Esophagus muscularis mucosa (tissue), 3 donors: Measurements from ENCODE around the gene OGA.
A peak's percentile ranks its signal among the peaks of the same experiment; 100 is the strongest.

Experiments
- CTCF ChIP-seq, 3 experiments: fragments of 200-600 bp in 2 of 3; fragments of 450-650 bp in 1 of 3; sonication (generic) in 2 of 3; IDR thresholded peaks; one replicate each; pipeline ENCODE4 v1.5.1; 2017 to 2019; ENCODE audit warnings: antibody characterized with exemption in 3 of 3, mild to moderate bottlenecking in 2 of 3, moderate library complexity in 1 of 3
- POLR2A ChIP-seq: fragments of 450-650 bp; IDR thresholded peaks from one replicate; pipeline ENCODE4 v1.6.1; 2017; ENCODE audit warnings: antibody characterized with exemption, moderate library complexity, mild to moderate bottlenecking, low read depth
- POLR2AphosphoS5 ChIP-seq, 2 donors: sonication (generic); formaldehyde crosslinking; IDR thresholded peaks; one replicate each; pipeline ENCODE4 v1.6.1; 2017; ENCODE audit warnings: antibody characterized with exemption in 2 of 2

DNA sequence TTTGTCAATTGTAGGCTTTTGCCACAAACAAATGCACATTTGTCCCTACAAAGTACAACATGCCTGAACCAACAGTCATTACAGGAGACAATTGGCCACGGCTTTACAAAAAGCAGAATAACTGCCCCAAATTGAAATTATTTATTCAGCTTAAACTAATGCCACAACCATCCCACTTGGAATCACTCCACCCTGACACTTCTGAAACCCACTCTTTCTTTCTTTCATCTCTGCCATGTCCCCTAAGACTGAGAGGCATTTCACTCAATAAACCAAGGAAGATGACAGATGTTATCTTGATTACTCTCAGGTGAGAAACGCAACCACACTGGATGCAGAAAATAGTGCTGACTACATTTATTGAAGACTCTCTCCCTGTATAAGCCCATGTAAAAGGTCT is 32.4 kb downstream of the OGA start:
- TF ChIP-seq CTCF (IDR thresholded peaks at IDR 0.05) (no peak), POLR2A (no peak), POLR2AphosphoS5 (IDR thresholded peaks at IDR 0.05) (peak in 1 of 2 donors; percentile 9)
